ENCODE data around the gene ZBTB8A.
"Not testable (repeated sequence)": the region's sequence is repeated elsewhere in the genome, so short reads cannot be mapped to it uniquely, and the experiment has no call there.

The ZBTB8A gene

DNA sequence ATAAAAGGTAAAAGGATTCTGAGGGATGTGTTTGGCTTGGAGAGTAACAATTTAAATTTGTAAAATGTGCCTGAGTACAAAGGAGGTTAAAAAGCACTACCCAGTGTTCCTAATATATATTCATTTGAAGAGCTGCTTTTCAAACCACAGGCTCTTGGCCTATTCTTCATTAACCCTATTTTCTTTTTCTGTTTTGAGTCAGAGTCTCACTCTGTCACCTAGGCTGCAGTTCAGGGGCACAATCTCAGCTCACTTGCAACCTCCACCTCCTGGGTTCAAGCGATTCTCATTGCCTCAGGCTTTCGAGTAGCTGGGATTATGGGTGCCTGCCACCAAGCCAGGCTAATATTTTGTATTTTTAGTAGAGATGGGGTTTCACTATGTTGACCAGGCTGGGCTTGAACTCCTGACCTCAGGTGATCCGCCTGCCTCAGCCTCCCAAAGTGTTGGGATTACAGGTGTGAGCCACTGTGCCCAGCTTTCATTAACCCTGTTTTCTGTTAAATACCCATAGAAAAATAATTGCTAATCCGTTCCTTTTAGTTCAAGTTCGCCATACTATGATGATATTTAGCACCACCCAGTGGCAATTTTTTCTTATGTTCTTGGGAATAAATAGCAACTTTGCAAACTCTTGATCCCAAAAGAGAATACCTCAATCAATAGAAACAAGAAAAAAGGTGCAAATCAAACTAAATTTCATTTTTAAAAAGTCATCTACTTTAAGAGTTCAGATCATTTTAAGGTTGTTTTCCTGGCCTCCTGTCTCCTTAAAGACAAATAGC lies 80.7 kb downstream of the ZBTB8A start:
- DNase-seq (ENCODE audit: low spot score) (no peak), FAIRE-seq (no peak)

DNA sequence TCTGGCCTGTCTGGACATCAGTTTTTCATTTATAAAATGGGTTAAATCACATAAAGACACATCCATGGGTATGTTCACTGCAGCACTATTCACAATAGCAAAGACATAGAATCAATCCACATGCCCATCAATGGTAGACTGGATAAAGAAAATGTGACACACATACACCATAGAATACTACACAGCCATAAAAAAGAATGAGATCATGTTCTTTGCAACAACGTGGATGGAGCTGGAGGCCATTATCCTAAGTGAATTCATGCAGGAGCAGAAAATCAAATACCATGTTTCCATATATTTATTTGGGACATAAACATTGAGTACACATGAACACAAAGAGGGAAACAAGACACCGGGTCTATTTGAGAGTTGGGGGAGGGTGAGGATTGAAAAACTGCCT lies 83.0 kb downstream of the ZBTB8A start:
- DNase-seq (ENCODE audit: low spot score) (no peak), FAIRE-seq (no peak)

DNA sequence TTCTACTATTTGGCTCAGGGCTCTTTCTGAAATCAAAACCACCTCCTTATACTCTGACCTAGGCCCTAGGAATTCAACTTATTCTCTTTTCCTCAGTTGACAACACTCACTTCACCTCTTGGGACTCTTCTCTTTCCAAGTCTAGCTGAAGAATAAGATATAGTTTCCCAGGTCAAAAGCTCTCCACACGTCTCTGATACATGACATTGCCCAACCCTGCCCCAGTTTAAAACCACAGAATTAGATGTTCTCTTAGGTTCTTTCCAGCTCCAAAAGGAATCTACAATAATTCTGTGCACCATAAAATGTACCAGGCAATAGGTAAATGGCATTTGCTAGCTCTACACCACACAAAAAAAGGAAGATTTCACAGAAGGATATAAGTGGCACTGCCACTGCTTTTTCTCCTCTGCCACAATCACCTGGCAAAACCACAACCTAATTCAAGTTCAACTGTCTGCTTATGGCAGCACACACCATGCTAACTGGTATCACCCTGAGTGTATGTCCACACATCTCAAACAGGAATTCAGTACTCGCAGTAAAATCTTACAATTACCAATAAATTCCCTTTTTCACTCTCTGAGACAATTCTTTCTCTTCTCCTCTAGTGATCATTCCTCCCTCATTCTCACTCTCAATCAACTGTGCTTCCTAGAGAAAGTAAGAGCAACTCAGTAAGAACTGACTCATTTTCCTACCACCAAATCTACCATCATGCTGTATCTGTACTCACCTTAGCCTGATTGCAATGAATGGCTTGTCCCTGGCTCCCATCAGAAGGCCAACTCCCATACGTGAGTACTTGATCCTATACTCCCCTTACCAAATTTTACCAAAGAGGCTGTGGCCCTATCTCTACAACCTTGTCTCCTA lies 83.8 kb downstream of the ZBTB8A start:
- DNase-seq (ENCODE audit: low spot score), result no peak
- no peak for FAIRE-seq

DNA sequence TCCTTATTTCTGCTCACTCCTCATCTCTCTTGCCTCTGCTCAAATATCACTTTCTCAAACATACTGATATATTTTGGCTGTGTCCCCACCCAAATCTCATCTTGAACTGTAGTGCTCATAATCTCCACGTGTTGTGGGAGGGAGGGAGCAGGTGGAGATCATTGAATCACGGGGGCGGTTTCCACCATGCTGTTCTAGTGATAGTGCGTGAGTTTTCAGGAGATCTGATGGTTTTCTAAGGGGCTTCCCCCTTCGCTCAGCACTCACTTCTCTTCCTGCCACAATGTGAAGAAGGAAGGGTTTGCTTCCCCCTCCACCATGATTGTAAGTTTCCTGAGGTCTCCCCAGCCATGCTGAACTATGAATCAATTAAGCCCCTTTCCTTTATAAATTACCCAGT lies 84.5 kb downstream of the ZBTB8A start:
- no peak for DNase-seq (ENCODE audit: low spot score)
- no peak for FAIRE-seq

DNA sequence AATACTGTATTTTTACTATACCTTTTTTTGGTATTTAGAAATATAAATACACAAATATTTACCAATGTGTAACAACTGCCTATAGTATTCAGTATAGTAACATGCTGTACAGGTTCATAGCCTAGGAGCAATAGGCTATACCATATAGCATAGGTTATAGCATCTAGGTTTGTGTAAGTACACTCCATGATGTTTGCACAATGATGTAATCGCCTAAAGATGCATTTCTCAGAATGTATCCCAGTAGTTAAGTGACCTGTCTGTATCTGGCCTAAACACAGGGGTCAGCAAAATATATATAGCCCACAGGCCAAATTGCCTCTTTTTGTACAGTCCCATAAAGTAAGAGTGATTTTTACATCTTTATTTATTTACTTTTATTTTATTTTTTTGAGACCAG lies 86.9 kb downstream of the ZBTB8A start:
- DNase-seq (ENCODE audit: low spot score) (no peak), FAIRE-seq (no peak)

DNA sequence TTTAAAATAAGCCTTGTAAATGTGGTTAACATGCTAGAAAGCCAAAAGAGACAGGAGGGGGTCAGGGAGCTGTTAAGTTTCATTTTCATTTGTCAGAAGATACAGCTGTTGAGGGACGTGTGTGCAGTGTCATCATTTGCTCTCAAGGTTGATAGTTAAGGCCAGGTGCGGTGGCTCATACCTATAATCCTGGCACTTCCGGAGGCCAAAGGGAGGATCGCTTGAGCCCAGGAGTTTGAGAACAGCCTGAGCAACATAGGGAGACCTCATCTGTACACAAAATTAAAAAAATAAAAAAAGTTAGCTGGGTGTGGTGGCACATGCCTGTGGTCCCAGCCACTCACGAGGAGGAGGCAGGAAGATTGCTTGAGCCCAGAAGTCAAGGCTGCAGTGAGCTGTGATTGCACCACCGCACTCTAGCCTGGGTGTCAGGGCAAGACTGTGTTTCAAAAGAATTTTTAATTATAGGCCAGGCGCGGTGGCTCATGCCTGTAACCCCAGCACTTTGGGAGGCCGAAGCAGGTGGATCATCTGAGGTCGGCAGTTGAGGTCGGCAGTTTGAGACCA lies 88.5 kb downstream of the ZBTB8A start:
- DNase-seq (ENCODE audit: low spot score) (no peak), FAIRE-seq (no peak)

DNA sequence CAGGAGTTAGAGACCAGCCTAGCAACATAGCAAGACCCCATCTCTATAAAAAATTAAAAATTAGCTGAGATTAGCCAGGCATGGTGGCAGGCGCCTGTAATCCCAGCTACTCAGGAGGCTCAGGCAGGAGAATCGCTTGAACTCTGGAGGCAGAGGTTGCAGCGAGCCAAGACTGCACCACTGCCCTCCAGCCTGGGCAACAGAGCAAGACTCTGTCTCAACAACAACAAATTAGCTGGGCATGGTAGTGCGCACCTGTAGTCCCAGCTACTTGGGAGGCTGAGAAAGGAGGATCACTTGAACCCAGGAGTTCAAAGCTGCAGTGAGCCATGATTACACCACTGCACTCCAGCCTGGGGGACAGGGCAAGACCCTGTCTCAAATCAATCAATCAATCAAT lies 90.9 kb downstream of the ZBTB8A start:
- not testable (repeated sequence) for FAIRE-seq; DNase-seq (ENCODE audit: low spot score)

DNA sequence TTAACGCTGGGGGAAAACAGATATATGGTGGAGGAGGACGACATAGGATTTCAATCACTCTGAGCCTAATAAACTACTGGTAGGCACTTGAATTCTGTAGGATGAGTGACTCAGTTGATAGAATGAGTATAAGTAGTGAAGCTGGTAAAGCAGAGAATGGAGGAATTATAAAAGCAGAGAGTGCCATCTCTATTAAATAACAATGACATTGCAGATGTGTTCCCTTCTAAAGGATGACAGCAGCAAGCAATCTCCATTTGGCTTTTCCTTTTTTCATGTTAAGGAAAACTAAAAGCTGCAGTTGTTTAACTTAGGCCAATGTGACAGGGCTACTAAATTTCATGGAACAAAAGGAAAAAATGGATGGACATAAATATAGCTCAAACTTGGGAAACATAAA lies 93.6 kb downstream of the ZBTB8A start:
- no peak for FAIRE-seq

DNA sequence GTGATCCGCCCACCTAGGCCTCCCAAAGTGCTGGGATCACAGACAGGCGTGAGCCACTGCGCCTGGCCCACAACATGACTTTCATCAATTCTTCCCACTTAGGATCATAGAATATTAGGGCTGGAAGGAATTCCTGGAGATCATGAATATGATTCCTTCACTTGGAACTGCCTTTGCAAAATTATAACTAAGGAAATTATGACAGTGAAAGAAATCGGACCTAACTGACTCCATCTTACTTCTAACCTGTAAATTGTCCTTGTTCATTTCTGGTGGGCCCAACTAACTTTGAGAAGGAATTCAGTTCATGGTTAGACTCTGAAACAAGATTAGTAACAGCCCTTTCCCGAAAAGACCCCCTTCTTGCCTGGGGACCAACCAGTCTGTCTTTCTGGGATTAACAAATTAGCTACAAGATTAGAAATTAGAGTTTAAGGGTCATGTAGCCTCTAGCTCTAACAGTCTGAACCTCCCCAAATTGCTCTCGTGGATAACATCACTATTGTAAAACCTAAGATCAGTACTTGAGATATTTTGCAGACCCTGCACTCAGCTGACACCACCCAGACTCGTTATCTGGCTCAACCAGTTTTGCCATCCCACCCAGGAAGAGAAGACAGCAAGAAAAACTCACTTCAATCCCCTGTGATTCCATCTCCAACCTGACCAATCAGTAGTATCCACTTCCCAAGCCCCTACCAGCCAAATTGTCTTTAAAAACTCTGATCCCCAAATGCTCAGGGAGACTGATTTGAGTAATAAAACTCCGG lies 96.5 kb downstream of the ZBTB8A start:
- DNase-seq (ENCODE audit: low spot score) (no peak), FAIRE-seq (no peak)

More for the DNA sequence above, 93.6 kb downstream of the ZBTB8A start:
- no peak for DNase-seq (ENCODE audit: low spot score)

DNA sequence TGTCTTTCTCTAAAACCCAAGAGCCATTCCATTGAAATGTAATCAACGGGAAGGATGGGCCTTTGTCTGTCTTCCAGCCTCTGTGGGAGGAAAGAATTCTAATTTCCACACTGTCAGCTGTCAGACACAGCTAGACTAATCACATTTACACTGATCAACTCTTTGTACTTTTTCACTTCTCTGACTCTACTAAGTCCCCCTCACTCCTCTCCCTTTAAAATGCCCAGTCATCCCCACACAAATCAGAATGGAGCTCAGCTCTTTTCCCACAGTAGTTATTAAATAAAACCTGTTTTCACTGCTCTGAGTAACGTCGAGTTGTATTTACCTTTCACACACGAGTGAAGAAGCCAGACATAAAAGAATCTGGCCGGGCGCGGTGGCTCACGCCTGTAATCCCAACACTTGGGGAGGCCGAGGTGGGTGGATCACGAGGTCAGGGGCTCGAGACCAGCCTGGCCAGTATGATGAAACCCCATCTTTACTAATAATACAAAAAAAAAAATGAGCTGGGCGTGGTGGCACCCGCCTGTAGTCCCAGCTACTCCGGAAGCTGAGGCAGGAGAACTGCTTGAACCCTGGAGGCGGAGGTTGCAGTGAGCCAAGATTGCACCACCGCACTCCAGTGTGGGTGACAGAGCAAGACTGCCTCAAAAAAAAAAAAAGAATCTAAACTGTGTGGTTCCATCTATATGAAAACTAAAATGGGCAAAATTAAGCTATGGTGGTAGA lies 97.9 kb downstream of the ZBTB8A start:
- DNase-seq (ENCODE audit: low spot score) (no peak), FAIRE-seq (no peak)

DNA sequence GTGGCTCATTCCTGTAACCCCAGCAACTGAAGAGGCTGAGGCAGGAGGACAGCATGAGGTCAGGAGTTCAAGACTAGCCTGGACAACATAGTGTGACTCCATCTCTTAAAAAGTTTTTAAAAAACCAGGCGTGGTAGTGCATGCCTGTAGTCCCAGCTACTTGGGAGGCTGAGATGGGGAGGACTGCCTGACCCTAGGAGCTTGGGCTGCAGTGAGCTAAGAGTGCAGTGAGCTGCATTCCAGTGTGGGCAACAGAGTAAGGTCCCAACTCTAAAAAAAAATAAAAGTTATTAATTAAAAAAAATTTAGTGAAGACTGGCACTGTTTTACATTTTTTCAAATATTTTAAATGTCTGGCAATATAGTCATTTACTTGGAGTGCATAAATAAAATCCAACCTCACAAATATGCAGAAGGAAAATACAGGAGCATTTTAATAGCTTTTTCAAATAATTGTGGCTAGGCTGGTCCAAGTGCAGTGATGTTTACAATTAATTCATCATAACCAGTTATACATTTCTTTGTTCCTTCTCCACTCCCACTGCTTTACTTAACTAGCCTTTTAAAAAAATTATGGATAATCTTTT lies 100.4 kb downstream of the ZBTB8A start:
- FAIRE-seq (no peak), DNase-seq (ENCODE audit: low spot score) (no peak)

DNA sequence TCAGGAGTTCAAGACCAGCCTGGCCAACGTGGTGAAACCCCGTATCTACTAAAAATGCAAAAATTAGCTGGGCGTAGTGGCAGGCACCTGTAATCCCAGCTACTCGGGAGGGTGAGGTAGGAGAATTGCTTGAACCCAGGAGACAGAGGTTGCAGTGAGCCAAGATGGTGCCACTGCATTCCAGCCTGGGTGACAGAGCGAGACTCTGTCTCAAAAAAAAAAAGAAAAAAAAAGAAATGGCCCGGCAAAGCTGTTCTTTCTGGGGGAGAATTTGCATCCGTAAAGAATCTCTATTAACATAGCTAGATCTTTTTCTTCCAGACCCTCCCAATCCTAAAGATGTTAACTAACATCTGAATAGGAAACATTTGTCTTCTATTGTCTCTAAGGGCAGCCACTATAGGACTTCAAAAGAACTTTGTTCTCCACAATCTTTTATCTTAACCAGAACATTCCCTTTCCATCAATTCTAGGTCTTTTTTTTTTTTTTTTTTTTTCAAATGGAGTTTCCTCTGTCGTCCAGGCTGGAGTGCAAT lies 103.1 kb downstream of the ZBTB8A start:
- not testable (repeated sequence) for DNase-seq (ENCODE audit: low spot score); FAIRE-seq

DNA sequence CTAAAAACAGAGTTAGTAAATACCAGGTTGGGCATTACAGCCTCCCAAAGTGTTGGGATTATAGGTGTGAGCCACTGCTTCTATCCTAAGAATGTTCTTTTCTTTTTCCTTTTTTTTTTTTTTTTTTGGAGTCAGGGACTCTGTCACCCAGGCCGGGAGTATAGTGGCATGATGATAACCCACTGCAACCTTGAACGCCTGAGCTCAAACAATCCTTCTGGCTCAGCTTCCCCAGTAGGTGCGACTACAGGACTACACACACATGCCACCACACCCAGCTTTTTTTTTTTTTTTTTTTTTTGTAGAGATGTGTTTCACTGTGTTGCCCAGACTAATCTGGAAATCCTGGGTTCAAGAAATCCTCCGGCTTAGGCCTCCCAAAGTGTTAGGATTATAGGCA lies 105.2 kb downstream of the ZBTB8A start:
- no peak for FAIRE-seq
- no peak for DNase-seq (ENCODE audit: low spot score)

DNA sequence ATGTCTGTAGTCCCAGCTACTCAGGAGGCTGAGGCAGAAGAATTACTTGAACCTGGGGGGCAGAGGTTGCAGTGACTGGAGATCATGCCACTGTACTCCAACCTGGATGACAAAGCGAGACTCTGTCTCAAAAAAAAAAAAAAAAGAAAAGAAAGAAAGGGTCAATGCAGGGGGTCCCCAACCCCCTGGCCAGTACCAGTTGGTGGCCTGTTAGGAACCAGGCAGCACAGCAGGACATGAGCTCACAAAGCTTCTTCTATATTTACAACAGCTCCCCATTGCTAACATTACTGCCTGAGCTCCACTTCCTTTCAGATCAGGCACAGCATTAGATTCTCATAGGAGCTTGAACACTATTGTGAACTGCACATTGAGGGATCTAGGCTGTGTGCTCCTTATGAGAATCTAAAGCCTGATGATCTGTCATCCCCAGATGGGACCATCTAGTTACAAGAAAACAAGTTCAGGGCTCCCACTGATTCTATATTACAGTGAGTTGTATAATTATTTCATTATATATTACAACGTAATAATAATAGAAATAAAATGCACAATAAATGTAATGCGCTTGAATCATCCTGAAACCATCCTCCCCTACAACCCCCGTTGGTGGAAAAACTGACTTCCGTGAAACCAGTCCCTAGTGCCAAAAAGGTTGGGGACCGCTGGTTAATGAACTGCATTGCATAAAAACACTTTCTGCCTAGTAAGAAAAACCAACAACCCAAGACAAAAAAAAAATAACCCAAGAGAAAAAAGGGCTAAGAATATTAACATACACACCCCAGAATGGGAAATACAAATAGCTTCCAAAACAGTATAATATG lies 108.3 kb downstream of the ZBTB8A start:
- DNase-seq (ENCODE audit: low spot score) (no peak), FAIRE-seq (no peak)

DNA sequence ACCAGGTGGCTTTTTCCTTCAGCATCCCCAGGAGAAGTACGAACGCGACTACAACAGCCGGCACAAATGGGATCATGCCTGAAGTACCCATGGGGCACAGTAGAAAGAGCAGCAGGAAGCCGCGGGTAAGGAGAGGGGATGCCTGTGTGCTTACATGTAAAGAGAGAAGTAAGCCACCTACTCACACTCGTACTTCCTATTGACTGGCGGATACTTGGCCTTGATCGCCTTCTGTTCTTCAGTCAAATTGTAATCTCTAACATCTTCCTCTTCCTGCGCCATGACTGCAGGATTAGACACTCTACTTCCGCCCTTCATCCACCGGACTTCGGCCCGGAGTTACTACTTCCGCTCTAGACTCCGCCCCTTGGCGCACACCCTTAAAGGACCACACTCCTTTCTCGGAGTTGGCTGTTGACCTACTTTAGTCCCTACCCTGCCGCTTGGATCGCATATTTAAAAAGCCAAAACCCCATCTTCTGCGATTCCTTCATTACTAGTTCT lies 111.1 kb downstream of the ZBTB8A start, which contains the start of gene ZBTB8OS:
TSS of gene ZBTB8OS (minus strand) at position 303 of the 504 bp plus-strand sequence. CDS start at position 282, 21 bp downstream.
- FAIRE-seq, result peak; percentile 74
- DNase-seq (ENCODE audit: low spot score), result peak; percentile 93

DNA sequence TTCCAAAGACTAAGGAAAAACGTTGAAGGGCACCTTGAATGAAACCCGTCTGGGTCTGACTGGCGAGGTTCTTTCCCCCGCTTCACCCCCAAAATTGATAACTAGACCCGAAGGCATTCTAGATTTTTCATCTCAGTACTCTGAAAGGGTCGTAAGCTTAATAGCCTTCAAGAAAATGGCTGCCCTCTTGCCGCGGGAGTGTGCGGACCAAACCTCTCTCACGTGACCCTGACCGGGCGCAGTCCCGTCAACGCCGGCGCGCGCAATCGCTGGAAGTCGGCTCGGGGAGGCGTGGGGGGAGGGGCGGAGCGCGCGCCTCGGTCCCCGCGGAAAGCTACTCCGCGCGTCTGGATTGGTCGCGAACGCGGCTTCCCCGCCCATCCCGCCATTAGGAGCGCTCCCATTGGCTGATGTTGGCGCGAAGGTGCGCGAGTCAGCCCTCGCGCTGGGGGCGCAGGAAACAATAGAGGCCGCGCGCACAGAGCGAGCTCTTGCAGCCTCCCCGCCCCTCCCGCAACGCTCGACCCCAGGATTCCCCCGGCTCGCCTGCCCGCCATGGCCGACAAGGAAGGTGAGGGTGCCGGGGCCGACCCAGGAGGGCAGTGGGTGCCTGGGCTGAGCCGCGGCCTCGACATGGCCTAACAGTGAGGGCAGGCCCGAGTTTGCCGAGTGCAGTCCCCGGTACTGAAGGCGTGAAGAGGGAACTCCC lies 111.7 kb downstream of the ZBTB8A start, which contains the start of gene RBBP4:
TSS of gene RBBP4 (plus strand) at position 457 of the 709 bp plus-strand sequence. CDS start at position 556, 99 bp downstream.
- FAIRE-seq, result peak; percentile 60
- peak; percentile 92 for DNase-seq (ENCODE audit: low spot score)

DNA sequence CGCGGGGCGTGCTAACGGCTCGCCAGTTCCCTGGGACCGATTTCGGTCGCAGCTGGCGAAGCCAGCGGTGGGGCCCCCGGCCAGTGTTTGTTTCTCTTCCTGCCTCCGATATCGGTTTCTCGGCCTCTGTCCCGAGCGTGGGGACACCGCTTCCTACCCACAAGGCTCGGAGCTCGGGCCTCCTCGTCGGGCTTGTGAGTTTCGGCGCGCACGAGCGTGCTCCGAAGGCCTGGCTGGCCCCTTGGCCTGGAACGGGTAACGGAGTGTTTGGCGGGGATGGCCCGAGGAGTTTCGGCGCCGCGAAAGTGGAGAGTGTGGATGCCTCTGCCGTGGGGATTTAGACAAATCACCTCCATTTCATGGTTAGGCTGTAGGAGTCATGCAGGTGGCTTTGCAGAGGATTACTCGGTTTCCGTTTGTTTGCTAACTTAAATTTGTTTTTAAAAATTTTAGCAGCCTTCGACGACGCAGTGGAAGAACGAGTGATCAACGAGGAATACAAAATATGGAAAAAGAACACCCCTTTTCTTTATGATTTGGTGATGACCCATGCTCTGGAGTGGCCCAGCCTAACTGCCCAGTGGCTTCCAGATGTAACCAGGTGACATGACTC lies 112.3 kb downstream of the ZBTB8A start:
- DNase-seq (ENCODE audit: low spot score) (no peak), FAIRE-seq (no peak)
